Fibroblast of lung (primary cell): ENCODE results near the gene PODXL2. TPM values are rescaled to one million over a fixed set of nuclear protein-coding genes. Genes with fewer than 3 reads are reported as not detected.

Experiments used
- DNase-seq, 2 donors: peaks; one replicate each; pipeline versions ENCODE4 v3.0.0 to v3.0.0-alpha.2; 2010; ENCODE audit warnings: low read depth in 2 of 2
- H2AFZ ChIP-seq: 2 replicates; pipeline ENCODE4 v1.5.1; 2012; ENCODE audit warnings: low read length, control low read depth, inconsistent platforms
- H3K27ac ChIP-seq: 2 replicates; pipeline ENCODE4 v1.5.1; 2011; ENCODE audit warnings: low read length, control low read depth; ENCODE audit not compliant: insufficient read depth
- H3K27me3 ChIP-seq: 2 replicates; pipeline ENCODE4 v1.5.1; 2011; ENCODE audit warnings: mild to moderate bottlenecking, low read length; ENCODE audit not compliant: control insufficient read depth, insufficient read depth
- H3K36me3 ChIP-seq: 2 replicates; pipeline ENCODE4 v1.5.1; 2011; ENCODE audit warnings: low read length; ENCODE audit not compliant: control insufficient read depth, insufficient read depth
- H3K4me1 ChIP-seq: 2 replicates; pipeline ENCODE4 v1.5.1; 2011; ENCODE audit warnings: low read length; ENCODE audit not compliant: control insufficient read depth, insufficient read depth; ENCODE audit errors: extremely low read depth
- H3K4me2 ChIP-seq: 2 replicates; pipeline ENCODE4 v1.5.1; 2011; ENCODE audit warnings: low read length, control low read depth; ENCODE audit not compliant: insufficient read depth; ENCODE audit errors: extremely low read depth
- H3K4me3 ChIP-seq, 4 experiments: fragments of 200-600 bp in 1 of 4; sonication (generic) in 1 of 4; replicated peaks in 1 of 4; 2 replicates each; pipeline ENCODE4 v1.5.1; 2011 to 2016; ENCODE audit warnings: low read length in 4 of 4, low read depth in 3 of 4, mild to moderate bottlenecking in 3 of 4, control low read depth in 2 of 4, inconsistent platforms in 1 of 4, mixed read lengths in 1 of 4; ENCODE audit not compliant: insufficient read depth in 1 of 4; ENCODE audit errors: control extremely low read depth in 1 of 4
- H3K79me2 ChIP-seq: 2 replicates; pipeline ENCODE4 v1.5.1; 2012; ENCODE audit warnings: mild to moderate bottlenecking, low read length, inconsistent platforms; ENCODE audit not compliant: control insufficient read depth, insufficient read depth
- H3K9ac ChIP-seq: 2 replicates; pipeline ENCODE4 v1.5.1; 2011; ENCODE audit warnings: mild to moderate bottlenecking, low read length, control low read depth; ENCODE audit not compliant: insufficient read depth
- H3K9me3 ChIP-seq: 2 replicates; pipeline ENCODE4 v1.5.1; 2012; ENCODE audit warnings: low read depth, low read length; ENCODE audit not compliant: control insufficient read depth, insufficient read depth
- H4K20me1 ChIP-seq: 2 replicates; pipeline ENCODE4 v1.5.1; 2011; ENCODE audit warnings: low read length; ENCODE audit not compliant: control insufficient read depth, insufficient read depth; ENCODE audit errors: extremely low read depth
- CTCF ChIP-seq, 2 donors: IDR thresholded peaks in 1 of 2; conservative IDR thresholded peaks in 1 of 2; 1 replicate in 1 of 2; 2 replicates in 1 of 2; pipeline ENCODE4 v1.5.1; 2011 to 2012; ENCODE audit warnings: low read length in 2 of 2, control low read depth in 1 of 2, inconsistent platforms in 1 of 2, low read depth in 1 of 2, mild to moderate bottlenecking in 1 of 2
- EZH2 ChIP-seq: IDR thresholded peaks from 2 replicates; pipeline ENCODE4 v1.5.1; 2012; ENCODE audit warnings: low read length, control low read depth, mild to moderate bottlenecking; ENCODE audit errors: missing control alignments
- polyA plus RNA-seq, 2 donors: library from polyadenylated mRNA; depleted of rRNA in 1 of 2; stranded (reverse) in 1 of 2; unstranded in 1 of 2; fragments of >200 nt; gene quantifications; 2 replicates each; pipeline ENCODE4 v1.2.1, GENCODE V29; 2011 to 2012; ENCODE audit warnings: missing spikeins in 1 of 2
- total RNA-seq: library from RNA; depleted of rRNA; stranded (reverse); fragments of >200 nt; gene quantifications from 2 replicates; pipeline ENCODE4 v1.2.1, GENCODE V29; 2014

The PODXL2 gene
- total and polyA plus RNA-seq, 2 donors (not counting 1 experiment from before 2014, with no cell fraction given): 0.50 to 0.98 TPM

- no peak for TF ChIP-seq CTCF (conservative IDR thresholded peaks at IDR 0.05 in 1 of 2, IDR thresholded peaks at IDR 0.05 in 1 of 2; ENCODE audit: low read depth in 1 of 2, low read length in 2 of 2)
- TF ChIP-seq EZH2: no peak
- Histone ChIP-seq H3K36me3 (peaks cover 7% of the 10 kb centered on the region), H3K79me2 (no peaks in the 10 kb centered on the region), H3K4me2 (no peak overlapping the region), H3K9ac (no peak overlapping the region), H3K27ac (peak overlapping the region; percentile 26), H3K4me3 (no peak overlapping the region), H3K4me1 (peaks cover 33% of the 10 kb centered on the region), H3K9me3 (no peaks in the 10 kb centered on the region), H2AFZ (no peak overlapping the region), H3K27me3 (no peaks in the 10 kb centered on the region), H4K20me1 (no peaks in the 10 kb centered on the region)
- peak in 1 of 2 donors; percentile 52 for DNase-seq
Measured at GRCh38 chr3:127699416-127700300, 70.7 kb downstream of the PODXL2 start.

GRCh38 chr3:127700406-127700805 lies 71.4 kb downstream of the PODXL2 start:
- Histone ChIP-seq H3K4me1 (peaks cover 33% of the 10 kb centered on the region), H3K27ac (no peak overlapping the region), H3K9ac (no peak overlapping the region), H3K36me3 (peaks cover 5% of the 10 kb centered on the region), H3K4me2 (no peak overlapping the region), H2AFZ (no peak overlapping the region), H3K27me3 (no peaks in the 10 kb centered on the region), H4K20me1 (no peaks in the 10 kb centered on the region), H3K9me3 (no peaks in the 10 kb centered on the region), H3K79me2 (no peaks in the 10 kb centered on the region), H3K4me3 (no peak overlapping the region)
- TF ChIP-seq CTCF (conservative IDR thresholded peaks at IDR 0.05 in 1 of 2, IDR thresholded peaks at IDR 0.05 in 1 of 2; ENCODE audit: low read depth in 1 of 2, low read length in 2 of 2) (no peak), EZH2 (no peak)
- no peak for DNase-seq

GRCh38 chr3:127701280-127701911 lies 72.4 kb downstream of the PODXL2 start:
- H3K9ac ChIP-seq: no peak overlapping the region
- H2AFZ ChIP-seq: no peak overlapping the region
- no peaks in the 10 kb centered on the region for H3K27me3 ChIP-seq
- peaks cover 3% of the 10 kb centered on the region for H3K36me3 ChIP-seq
- peaks cover 33% of the 10 kb centered on the region for H3K4me1 ChIP-seq
- TF ChIP-seq EZH2: no peak
- no peak for TF ChIP-seq CTCF (conservative IDR thresholded peaks at IDR 0.05 in 1 of 2, IDR thresholded peaks at IDR 0.05 in 1 of 2; ENCODE audit: low read depth in 1 of 2, low read length in 2 of 2)
- no peak for DNase-seq
- H3K4me3 ChIP-seq: no peak overlapping the region
- H3K79me2 ChIP-seq: no peaks in the 10 kb centered on the region
- H3K27ac ChIP-seq: no peak overlapping the region
- no peaks in the 10 kb centered on the region for H3K9me3 ChIP-seq
- no peak overlapping the region for H3K4me2 ChIP-seq
- H4K20me1 ChIP-seq: no peaks in the 10 kb centered on the region
